GM12892 (cell line): ENCODE measurements around the gene TBC1D13.

Source experiments
- POLR2A ChIP-seq: IDR thresholded peaks from 2 replicates; pipeline ENCODE4 v1.6.1; 2011; ENCODE audit warnings: low read depth, low read length, control low read depth
- TAF1 ChIP-seq: IDR thresholded peaks from 2 replicates; pipeline ENCODE4 v1.6.1; 2011; ENCODE audit warnings: low read depth, mild to moderate bottlenecking, control low read depth, low read length, borderline replicate concordance

DNA sequence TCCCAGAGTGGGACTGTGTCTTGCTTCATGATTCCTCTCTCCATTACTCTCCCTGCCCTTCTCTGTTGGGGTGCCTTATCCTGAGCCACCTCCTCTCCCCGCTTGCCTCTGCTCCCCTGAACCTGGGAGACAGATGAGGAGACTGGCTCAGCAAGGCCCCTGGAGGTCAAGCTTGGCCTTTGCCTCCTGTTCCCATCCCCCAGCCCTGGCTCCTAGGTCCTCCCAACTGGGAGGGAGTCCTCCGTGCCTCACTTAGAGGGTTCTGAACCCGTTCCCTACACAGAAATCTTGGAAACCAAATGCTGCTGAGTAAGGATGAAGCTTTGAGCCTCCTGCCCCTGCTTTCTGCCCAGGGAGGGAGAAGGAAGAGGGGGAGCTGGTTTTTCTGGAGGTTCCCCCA is 21.5 kb downstream of the TBC1D13 start:
- TF ChIP-seq POLR2A (no peak), TAF1 (no peak)
